Measurements from ENCODE around the gene TUBGCP2.

GRCh38 chr10:133241501-133242205 is 67.0 kb downstream of the TUBGCP2 start:
- no peak for TF ChIP-seq EZH2phosphoT487 (IDR thresholded peaks at IDR 0.05; ENCODE audit: insufficient read depth, low read depth)
- TF ChIP-seq EZH2 (IDR thresholded peaks at IDR 0.05; ENCODE audit: insufficient read depth, poor library complexity, severe bottlenecking), result no peak

Data from GM23248 (cell line).